ENCODE data around the gene MYCBP2. TPM values are rescaled to one million over a fixed set of nuclear protein-coding genes. Genes with fewer than 3 reads are reported as not detected.

The MYCBP2 gene
- total RNA-seq, 6 donors from 2014 or later = 83.3 to 288 (median 127) TPM

DNA sequence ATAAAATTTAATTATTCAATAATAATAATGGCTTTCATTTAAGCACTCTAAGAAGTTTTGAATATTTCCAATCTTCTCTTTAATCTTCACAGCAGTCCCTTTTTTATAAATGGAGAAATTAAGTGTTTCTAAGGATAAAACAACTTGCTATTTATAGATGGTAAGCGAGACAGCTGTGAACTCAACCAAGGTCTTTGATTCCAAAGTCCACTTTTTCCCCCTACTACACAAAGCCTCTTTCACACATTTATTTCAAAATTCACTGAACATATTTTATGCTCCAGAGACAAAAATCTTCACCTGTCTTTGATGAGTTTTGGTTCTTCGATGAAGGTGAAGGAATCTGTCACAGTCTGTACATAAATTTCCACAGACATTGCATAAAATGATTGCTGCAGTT lies 265.5 kb downstream of the MYCBP2 start:
- WGBS, 2 donors = 88 to 97% methylated on average over 2 of the region's 2 CpGs
- Histone ChIP-seq H3K27ac (no peak overlapping the region), H3K4me1 (peaks cover 0 to 6% (median 0%) of the 10 kb centered on the region in 4 donors), H3K27me3 (no peaks in the 10 kb centered on the region), H3K36me3 (peaks cover 0 to 79% (median 13%) of the 10 kb centered on the region in 4 donors), H3K9me3 (no peaks in the 10 kb centered on the region), H3K4me3 (no peak overlapping the region)
- ATAC-seq (ENCODE audit: low FRiP score in 2 of 2) (no peak), DNase-seq (no peak)
- TF ChIP-seq EP300 (IDR thresholded peaks at IDR 0.05) = no peak
- TF ChIP-seq POLR2AphosphoS5 (IDR thresholded peaks at IDR 0.05) = no peak
- TF ChIP-seq POLR2A (IDR thresholded peaks at IDR 0.05) = no peak
- TF ChIP-seq, protein P1, sequence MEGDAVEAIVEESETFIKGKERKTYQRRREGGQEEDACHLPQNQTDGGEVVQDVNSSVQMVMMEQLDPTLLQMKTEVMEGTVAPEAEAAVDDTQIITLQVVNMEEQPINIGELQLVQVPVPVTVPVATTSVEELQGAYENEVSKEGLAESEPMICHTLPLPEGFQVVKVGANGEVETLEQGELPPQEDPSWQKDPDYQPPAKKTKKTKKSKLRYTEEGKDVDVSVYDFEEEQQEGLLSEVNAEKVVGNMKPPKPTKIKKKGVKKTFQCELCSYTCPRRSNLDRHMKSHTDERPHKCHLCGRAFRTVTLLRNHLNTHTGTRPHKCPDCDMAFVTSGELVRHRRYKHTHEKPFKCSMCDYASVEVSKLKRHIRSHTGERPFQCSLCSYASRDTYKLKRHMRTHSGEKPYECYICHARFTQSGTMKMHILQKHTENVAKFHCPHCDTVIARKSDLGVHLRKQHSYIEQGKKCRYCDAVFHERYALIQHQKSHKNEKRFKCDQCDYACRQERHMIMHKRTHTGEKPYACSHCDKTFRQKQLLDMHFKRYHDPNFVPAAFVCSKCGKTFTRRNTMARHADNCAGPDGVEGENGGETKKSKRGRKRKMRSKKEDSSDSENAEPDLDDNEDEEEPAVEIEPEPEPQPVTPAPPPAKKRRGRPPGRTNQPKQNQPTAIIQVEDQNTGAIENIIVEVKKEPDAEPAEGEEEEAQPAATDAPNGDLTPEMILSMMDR (IDR thresholded peaks at IDR 0.05) = no peak

GRCh38 chr13:77056886-77057285 lies 270.0 kb downstream of the MYCBP2 start:
- no peak for ATAC-seq (ENCODE audit: low FRiP score in 2 of 2)
- Histone ChIP-seq H3K27me3 (no peaks in the 10 kb centered on the region), H3K27ac (no peak overlapping the region), H3K9me3 (no peaks in the 10 kb centered on the region), H3K36me3 (peaks cover 0 to 90% (median 20%) of the 10 kb centered on the region in 4 donors), H3K4me1 (peaks cover 0 to 10% (median 4%) of the 10 kb centered on the region in 4 donors), H3K4me3 (no peak overlapping the region)
- DNase-seq = no peak
- TF ChIP-seq POLR2A (IDR thresholded peaks at IDR 0.05) = no peak
- TF ChIP-seq POLR2AphosphoS5 (IDR thresholded peaks at IDR 0.05) = no peak
- TF ChIP-seq, protein P1 (IDR thresholded peaks at IDR 0.05) = no peak
- TF ChIP-seq EP300 (IDR thresholded peaks at IDR 0.05) = no peak
- WGBS, 2 donors = 68 to 70% methylated on average over 3 of the region's 3 CpGs

GRCh38 chr13:77056382-77056781 lies 270.5 kb downstream of the MYCBP2 start:
- no peak overlapping the region for H3K4me3 ChIP-seq
- peaks cover 0 to 10% (median 4%) of the 10 kb centered on the region in 4 donors for H3K4me1 ChIP-seq
- no peak for ATAC-seq (ENCODE audit: low FRiP score in 2 of 2)
- no peak for DNase-seq
- H3K27ac ChIP-seq = no peak overlapping the region
- peaks cover 0 to 90% (median 22%) of the 10 kb centered on the region in 4 donors for H3K36me3 ChIP-seq
- no peak for TF ChIP-seq POLR2AphosphoS5 (IDR thresholded peaks at IDR 0.05)
- TF ChIP-seq, protein P1 (IDR thresholded peaks at IDR 0.05) = no peak
- TF ChIP-seq POLR2A (IDR thresholded peaks at IDR 0.05) = no peak
- TF ChIP-seq EP300 (IDR thresholded peaks at IDR 0.05) = no peak
- H3K9me3 ChIP-seq = no peaks in the 10 kb centered on the region
- 67 to 68% methylated on average over 3 of the region's 3 CpGs for WGBS, 2 donors
- no peaks in the 10 kb centered on the region for H3K27me3 ChIP-seq

DNA sequence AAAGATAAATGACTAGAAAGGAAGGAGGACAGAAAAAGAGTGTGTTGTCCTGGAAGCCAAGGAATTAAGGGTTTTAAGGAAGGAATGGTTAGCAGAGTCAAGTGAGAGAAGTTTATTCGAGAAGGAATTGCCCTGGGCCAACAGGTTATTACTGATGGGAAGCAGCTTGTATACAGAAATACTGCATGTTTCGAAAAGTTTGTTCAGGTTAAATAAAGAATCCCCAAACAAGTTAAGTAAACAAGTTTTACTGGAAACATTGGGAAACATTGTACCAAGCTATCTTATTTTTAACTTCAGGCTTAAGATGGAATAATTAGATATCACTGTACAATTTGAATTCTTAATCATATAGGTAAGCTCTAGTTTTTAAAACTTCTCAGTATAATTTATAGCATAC lies 271.7 kb downstream of the MYCBP2 start:
- H3K9me3 ChIP-seq = no peaks in the 10 kb centered on the region
- DNase-seq (no peak), ATAC-seq (ENCODE audit: low FRiP score in 2 of 2) (no peak)
- TF ChIP-seq, protein P1 (IDR thresholded peaks at IDR 0.05) = no peak
- TF ChIP-seq EP300 (IDR thresholded peaks at IDR 0.05) (no peak), POLR2A (IDR thresholded peaks at IDR 0.05) (no peak), POLR2AphosphoS5 (IDR thresholded peaks at IDR 0.05) (no peak)
- no peaks in the 10 kb centered on the region for H3K27me3 ChIP-seq
- H3K36me3 ChIP-seq = peaks cover 0 to 89% (median 26%) of the 10 kb centered on the region in 4 donors
- H3K27ac ChIP-seq = no peak overlapping the region
- no peak overlapping the region for H3K4me3 ChIP-seq
- peaks cover 0 to 10% (median 4%) of the 10 kb centered on the region in 4 donors for H3K4me1 ChIP-seq
- WGBS, 2 donors = 61 to 72% methylated on average over 2 of the region's 2 CpGs

GRCh38 chr13:77053192-77053591 lies 273.7 kb downstream of the MYCBP2 start:
- Histone ChIP-seq H3K9me3 (no peaks in the 10 kb centered on the region), H3K4me3 (no peak overlapping the region), H3K27ac (no peak overlapping the region), H3K36me3 (peaks cover 0 to 91% (median 24%) of the 10 kb centered on the region in 4 donors), H3K4me1 (peaks cover 0 to 12% (median 9%) of the 10 kb centered on the region in 4 donors), H3K27me3 (no peaks in the 10 kb centered on the region)
- 89 to 96% methylated on average over 4 of the region's 4 CpGs for WGBS, 2 donors
- DNase-seq (no peak), ATAC-seq (ENCODE audit: low FRiP score in 2 of 2) (no peak)
- no peak for TF ChIP-seq EP300 (IDR thresholded peaks at IDR 0.05)
- TF ChIP-seq POLR2A (IDR thresholded peaks at IDR 0.05) = no peak
- no peak for TF ChIP-seq POLR2AphosphoS5 (IDR thresholded peaks at IDR 0.05)
- TF ChIP-seq, protein P1 (IDR thresholded peaks at IDR 0.05) = no peak

All from upper lobe of left lung (tissue), 6 donors.